Liver (tissue), 9 donors: ENCODE results near the gene SLC30A10. TPM values are rescaled to one million over a fixed set of nuclear protein-coding genes. Genes with fewer than 3 reads are reported as not detected.

ENCODE experiments used
- DNase-seq: peaks from one replicate; pipeline ENCODE4 v3.0.0-alpha.2; 2017; ENCODE audit warnings: low spot score
- H3K27ac ChIP-seq, 2 donors: one replicate each; pipeline ENCODE4 v1.7.0; 2013; ENCODE audit warnings: inconsistent platforms in 2 of 2, low read length in 2 of 2, control low read depth in 1 of 2, low read depth in 1 of 2, mild to moderate bottlenecking in 1 of 2
- H3K27me3 ChIP-seq, 4 donors: one replicate each; pipeline versions ENCODE4 v1.6.1 to v1.7.0; 2013; ENCODE audit warnings: low read length in 3 of 4, inconsistent platforms in 1 of 4, mild to moderate bottlenecking in 1 of 4, moderate library complexity in 1 of 4; ENCODE audit not compliant: control insufficient read depth in 4 of 4, insufficient read depth in 4 of 4
- H3K36me3 ChIP-seq, 4 donors: one replicate each; pipeline versions ENCODE4 v1.6.1 to v1.7.0; 2013; ENCODE audit warnings: low read length in 3 of 4, mild to moderate bottlenecking in 3 of 4, low read depth in 1 of 4, moderate library complexity in 1 of 4; ENCODE audit not compliant: control insufficient read depth in 4 of 4, insufficient read depth in 3 of 4
- H3K4me1 ChIP-seq, 4 donors: one replicate each; pipeline versions ENCODE4 v1.6.1 to v1.7.0; 2013; ENCODE audit warnings: low read length in 3 of 4, mild to moderate bottlenecking in 3 of 4, moderate library complexity in 1 of 4; ENCODE audit not compliant: control insufficient read depth in 4 of 4, insufficient read depth in 4 of 4
- H3K4me3 ChIP-seq, 3 donors: one replicate each; pipeline versions ENCODE4 v1.6.1 to v1.7.0; 2013; ENCODE audit warnings: low read length in 3 of 3, control low read depth in 1 of 3, low read depth in 1 of 3, mild to moderate bottlenecking in 1 of 3
- H3K9ac ChIP-seq, 2 donors: one replicate each; pipeline ENCODE4 v1.7.0; 2013; ENCODE audit warnings: low read length in 2 of 2, mild to moderate bottlenecking in 2 of 2, moderate library complexity in 2 of 2, control low read depth in 1 of 2, low read depth in 1 of 2
- H3K9me3 ChIP-seq, 4 donors: one replicate each; pipeline versions ENCODE4 v1.6.1 to v1.7.0; 2013; ENCODE audit warnings: low read length in 3 of 4; ENCODE audit not compliant: control insufficient read depth in 4 of 4
- FOXA1 ChIP-seq: IDR thresholded peaks from 2 replicates; pipeline ENCODE4 v1.6.1; 2016; ENCODE audit warnings: antibody characterized with exemption
- FOXA2 ChIP-seq: IDR thresholded peaks from 2 replicates; pipeline ENCODE4 v1.6.1; 2016; ENCODE audit warnings: antibody characterized with exemption
- HNF4A ChIP-seq, 2 donors: conservative IDR thresholded peaks; 2 replicates each; pipeline ENCODE4 v1.6.1; 2016; ENCODE audit warnings: antibody characterized with exemption in 2 of 2, mild to moderate bottlenecking in 2 of 2
- JUND ChIP-seq, 2 donors: IDR thresholded peaks; 2 replicates each; pipeline ENCODE4 v1.6.1; 2016; ENCODE audit warnings: antibody characterized with exemption in 2 of 2
- NR2F2 ChIP-seq: IDR thresholded peaks from 2 replicates; pipeline ENCODE4 v1.6.1; 2016; ENCODE audit warnings: antibody characterized with exemption
- RAD21 ChIP-seq, 2 donors: IDR thresholded peaks; 2 replicates each; pipeline ENCODE4 v1.6.1; 2016; ENCODE audit warnings: antibody characterized with exemption in 2 of 2, mild to moderate bottlenecking in 2 of 2
- RXRA ChIP-seq, 2 donors: IDR thresholded peaks; 2 replicates each; pipeline ENCODE4 v1.6.1; 2017 to 2018; ENCODE audit warnings: antibody characterized with exemption in 2 of 2, mild to moderate bottlenecking in 1 of 2
- TAF1 ChIP-seq: conservative IDR thresholded peaks from 2 replicates; pipeline ENCODE4 v1.6.1; 2016; ENCODE audit warnings: antibody characterized with exemption, mild to moderate bottlenecking
- YY1 ChIP-seq: IDR thresholded peaks from 2 replicates; pipeline ENCODE4 v1.6.1; 2016; ENCODE audit warnings: antibody characterized with exemption, mild to moderate bottlenecking
- WGBS: extraction: QIAGEN DNeasy Blood & Tissue Kit; methylation state at CpG from one replicate; pipeline ENCODE4 v1.1.7; 2013; 5-methylcytosine and 5-hydroxymethylcytosine counted together
- polyA plus RNA-seq, 2 donors: library from polyadenylated mRNA; stranded (reverse) in 1 of 2; unstranded in 1 of 2; fragments of 200-250 nt in 1 of 2; fragments of >200 nt in 1 of 2; fragmentation: Nextera tagmentation in 1 of 2; extraction: Ambion mirVana in 1 of 2; gene quantifications; one replicate each; pipeline versions ENCODE4 v1.2.1 to v1.2.3, GENCODE V29; 2013 to 2015
- total RNA-seq, 2 donors: library from RNA; depleted of rRNA; stranded (reverse); fragments of >200 nt; gene quantifications; one replicate each; pipeline ENCODE4 v1.2.3, GENCODE V29; 2014
- TF ChIP-seq, protein P1 (sequence below): IDR thresholded peaks from 2 replicates; pipeline ENCODE4 v1.6.1; 2016; ENCODE audit warnings: antibody characterized with exemption
- TF ChIP-seq, protein P2 (sequence below): IDR thresholded peaks from 2 replicates; pipeline ENCODE4 v1.6.1; 2016; ENCODE audit warnings: antibody characterized with exemption, mild to moderate bottlenecking
- TF ChIP-seq, protein P3 (sequence below): IDR thresholded peaks from 2 replicates; pipeline ENCODE4 v1.6.1; 2016; ENCODE audit warnings: antibody characterized with exemption
- TF ChIP-seq, protein P4 (sequence below): IDR thresholded peaks from 2 replicates; pipeline ENCODE4 v1.6.1; 2016; ENCODE audit warnings: antibody characterized with exemption
- donor health status: healthy.
- donor health status: healthy.
- donor health status: healthy.
- donor health status: healthy.
- donor health status: healthy.

The SLC30A10 gene
- total and polyA plus RNA-seq, 4 donors: 18.5 to 90.9 (median 37.6) TPM

DNA sequence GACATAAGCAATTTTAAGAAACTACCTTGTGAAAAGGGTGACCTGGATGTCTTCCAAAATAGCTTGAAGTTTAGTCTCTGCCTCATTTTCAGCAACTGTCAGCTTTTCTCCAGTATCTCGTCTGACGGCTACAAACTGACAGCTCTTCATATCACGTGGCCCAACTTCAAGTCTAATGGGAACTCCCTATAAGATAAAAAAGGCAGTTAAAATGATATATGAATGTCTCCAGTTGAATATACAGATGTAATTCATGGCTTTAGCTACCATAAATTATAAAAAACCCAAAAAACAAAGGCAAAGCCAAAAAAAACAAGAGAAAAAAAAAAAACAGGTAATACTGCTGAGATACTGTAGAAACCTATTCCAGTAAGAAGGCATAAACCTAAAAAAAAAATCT, 44.9 kb upstream of the SLC30A10 start:
- no peak for DNase-seq
- Histone ChIP-seq H3K4me3 (no peak overlapping the region), H3K27me3 (no peaks in the 10 kb centered on the region), H3K36me3 (peaks cover 3 to 21% (median 14%) of the 10 kb centered on the region in 4 donors), H3K9me3 (no peaks in the 10 kb centered on the region), H3K9ac (no peak overlapping the region), H3K4me1 (peaks cover 0 to 5% (median 1%) of the 10 kb centered on the region in 4 donors), H3K27ac (no peak overlapping the region)
- WGBS: 53% methylated on average over 3 of the region's 3 CpGs
- TF ChIP-seq FOXA1 (no peak), FOXA2 (no peak), TAF1 (no peak)

DNA sequence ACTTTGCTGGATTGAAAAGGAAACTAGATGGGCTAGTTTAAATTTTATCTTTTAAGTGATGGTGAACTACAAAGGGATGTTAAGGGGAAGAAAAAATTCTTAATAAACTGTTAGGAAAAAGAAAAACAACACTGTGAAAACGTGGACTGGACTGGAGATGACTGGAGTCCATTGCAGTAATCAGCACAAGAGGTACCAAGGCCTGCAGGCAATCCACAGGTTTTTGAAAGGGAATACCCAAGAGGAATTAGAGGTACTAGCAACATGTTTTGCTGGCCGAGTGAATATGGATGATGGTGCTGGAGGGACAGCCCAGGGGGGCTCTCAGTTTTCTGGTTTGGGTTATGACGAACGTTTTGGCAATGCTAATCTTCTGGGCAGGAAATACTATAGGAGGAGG, 39.0 kb upstream of the SLC30A10 start:
- WGBS: 94% methylated on average over 4 of the region's 4 CpGs

DNA sequence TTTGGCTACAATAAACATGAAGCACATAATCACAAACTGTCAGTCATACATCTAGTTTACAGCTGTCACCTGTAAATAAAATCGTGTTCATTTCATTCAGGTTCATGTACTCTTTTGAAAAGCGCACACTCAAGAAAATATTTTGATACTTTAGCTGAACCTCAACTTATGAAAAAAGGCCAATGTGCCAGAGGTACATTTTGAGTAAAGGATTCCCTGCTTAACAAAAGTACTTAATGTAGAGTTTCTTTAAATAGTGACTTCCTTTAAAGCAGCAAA, 37.7 kb upstream of the SLC30A10 start:
- H3K9me3 ChIP-seq: no peaks in the 10 kb centered on the region
- no peak for DNase-seq
- H3K9ac ChIP-seq: no peak overlapping the region
- 89% methylated on average over 2 of the region's 2 CpGs for WGBS
- no peaks in the 10 kb centered on the region for H3K27me3 ChIP-seq
- H3K4me1 ChIP-seq: peaks cover 0 to 22% (median 3%) of the 10 kb centered on the region in 4 donors
- no peak overlapping the region for H3K4me3 ChIP-seq
- H3K27ac ChIP-seq: no peak overlapping the region
- H3K36me3 ChIP-seq: peaks cover 3 to 14% (median 8%) of the 10 kb centered on the region in 4 donors
- TF ChIP-seq NR2F2 (no peak), FOXA2 (no peak), YY1 (no peak), JUND (IDR thresholded peaks at IDR 0.05) (no peak)
- TF ChIP-seq, protein P1, sequence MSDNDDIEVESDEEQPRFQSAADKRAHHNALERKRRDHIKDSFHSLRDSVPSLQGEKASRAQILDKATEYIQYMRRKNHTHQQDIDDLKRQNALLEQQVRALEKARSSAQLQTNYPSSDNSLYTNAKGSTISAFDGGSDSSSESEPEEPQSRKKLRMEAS: no peak
- TF ChIP-seq, protein P2, sequence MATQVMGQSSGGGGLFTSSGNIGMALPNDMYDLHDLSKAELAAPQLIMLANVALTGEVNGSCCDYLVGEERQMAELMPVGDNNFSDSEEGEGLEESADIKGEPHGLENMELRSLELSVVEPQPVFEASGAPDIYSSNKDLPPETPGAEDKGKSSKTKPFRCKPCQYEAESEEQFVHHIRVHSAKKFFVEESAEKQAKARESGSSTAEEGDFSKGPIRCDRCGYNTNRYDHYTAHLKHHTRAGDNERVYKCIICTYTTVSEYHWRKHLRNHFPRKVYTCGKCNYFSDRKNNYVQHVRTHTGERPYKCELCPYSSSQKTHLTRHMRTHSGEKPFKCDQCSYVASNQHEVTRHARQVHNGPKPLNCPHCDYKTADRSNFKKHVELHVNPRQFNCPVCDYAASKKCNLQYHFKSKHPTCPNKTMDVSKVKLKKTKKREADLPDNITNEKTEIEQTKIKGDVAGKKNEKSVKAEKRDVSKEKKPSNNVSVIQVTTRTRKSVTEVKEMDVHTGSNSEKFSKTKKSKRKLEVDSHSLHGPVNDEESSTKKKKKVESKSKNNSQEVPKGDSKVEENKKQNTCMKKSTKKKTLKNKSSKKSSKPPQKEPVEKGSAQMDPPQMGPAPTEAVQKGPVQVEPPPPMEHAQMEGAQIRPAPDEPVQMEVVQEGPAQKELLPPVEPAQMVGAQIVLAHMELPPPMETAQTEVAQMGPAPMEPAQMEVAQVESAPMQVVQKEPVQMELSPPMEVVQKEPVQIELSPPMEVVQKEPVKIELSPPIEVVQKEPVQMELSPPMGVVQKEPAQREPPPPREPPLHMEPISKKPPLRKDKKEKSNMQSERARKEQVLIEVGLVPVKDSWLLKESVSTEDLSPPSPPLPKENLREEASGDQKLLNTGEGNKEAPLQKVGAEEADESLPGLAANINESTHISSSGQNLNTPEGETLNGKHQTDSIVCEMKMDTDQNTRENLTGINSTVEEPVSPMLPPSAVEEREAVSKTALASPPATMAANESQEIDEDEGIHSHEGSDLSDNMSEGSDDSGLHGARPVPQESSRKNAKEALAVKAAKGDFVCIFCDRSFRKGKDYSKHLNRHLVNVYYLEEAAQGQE: no peak

More for the DNA sequence above, 39.0 kb upstream of the SLC30A10 start:
- TF ChIP-seq RAD21 (IDR thresholded peaks at IDR 0.05): no peak
- TF ChIP-seq, protein P3, sequence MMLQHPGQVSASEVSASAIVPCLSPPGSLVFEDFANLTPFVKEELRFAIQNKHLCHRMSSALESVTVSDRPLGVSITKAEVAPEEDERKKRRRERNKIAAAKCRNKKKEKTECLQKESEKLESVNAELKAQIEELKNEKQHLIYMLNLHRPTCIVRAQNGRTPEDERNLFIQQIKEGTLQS: no peak
- TF ChIP-seq, protein P1: no peak
- TF ChIP-seq HNF4A (conservative IDR thresholded peaks at IDR 0.05): no peak
- no peak for TF ChIP-seq RXRA (IDR thresholded peaks at IDR 0.05)
- TF ChIP-seq, protein P4, sequence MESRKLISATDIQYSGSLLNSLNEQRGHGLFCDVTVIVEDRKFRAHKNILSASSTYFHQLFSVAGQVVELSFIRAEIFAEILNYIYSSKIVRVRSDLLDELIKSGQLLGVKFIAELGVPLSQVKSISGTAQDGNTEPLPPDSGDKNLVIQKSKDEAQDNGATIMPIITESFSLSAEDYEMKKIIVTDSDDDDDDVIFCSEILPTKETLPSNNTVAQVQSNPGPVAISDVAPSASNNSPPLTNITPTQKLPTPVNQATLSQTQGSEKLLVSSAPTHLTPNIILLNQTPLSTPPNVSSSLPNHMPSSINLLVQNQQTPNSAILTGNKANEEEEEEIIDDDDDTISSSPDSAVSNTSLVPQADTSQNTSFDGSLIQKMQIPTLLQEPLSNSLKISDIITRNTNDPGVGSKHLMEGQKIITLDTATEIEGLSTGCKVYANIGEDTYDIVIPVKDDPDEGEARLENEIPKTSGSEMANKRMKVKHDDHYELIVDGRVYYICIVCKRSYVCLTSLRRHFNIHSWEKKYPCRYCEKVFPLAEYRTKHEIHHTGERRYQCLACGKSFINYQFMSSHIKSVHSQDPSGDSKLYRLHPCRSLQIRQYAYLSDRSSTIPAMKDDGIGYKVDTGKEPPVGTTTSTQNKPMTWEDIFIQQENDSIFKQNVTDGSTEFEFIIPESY: no peak
- TF ChIP-seq JUND (IDR thresholded peaks at IDR 0.05): no peak
- TF ChIP-seq TAF1: no peak
- Histone ChIP-seq H3K27ac (no peak overlapping the region), H3K27me3 (no peaks in the 10 kb centered on the region), H3K36me3 (peaks cover 3 to 14% (median 11%) of the 10 kb centered on the region in 4 donors), H3K4me1 (peaks cover 0 to 22% (median 3%) of the 10 kb centered on the region in 4 donors), H3K4me3 (no peak overlapping the region), H3K9ac (no peak overlapping the region), H3K9me3 (no peaks in the 10 kb centered on the region)
- DNase-seq: no peak
